ENCODE results near the gene IQGAP2.

GRCh38 chr5:76504901-76505564 is 101.9 kb downstream of the IQGAP2 start:
- TF ChIP-seq CTCF (optimal IDR thresholded peaks at IDR 0.05 in 1 of 3, IDR thresholded peaks at IDR 0.05 in 1 of 3, conservative IDR thresholded peaks at IDR 0.05 in 1 of 3; ENCODE audit: extremely low read depth in 1 of 3, insufficient read depth in 2 of 3, low read length in 3 of 3): no peak
- TF ChIP-seq EZH2 (IDR thresholded peaks at IDR 0.05; ENCODE audit: low read length): no peak

All from keratinocyte (primary cell).